ENCODE data around the gene GDA.

The GDA gene

DNA sequence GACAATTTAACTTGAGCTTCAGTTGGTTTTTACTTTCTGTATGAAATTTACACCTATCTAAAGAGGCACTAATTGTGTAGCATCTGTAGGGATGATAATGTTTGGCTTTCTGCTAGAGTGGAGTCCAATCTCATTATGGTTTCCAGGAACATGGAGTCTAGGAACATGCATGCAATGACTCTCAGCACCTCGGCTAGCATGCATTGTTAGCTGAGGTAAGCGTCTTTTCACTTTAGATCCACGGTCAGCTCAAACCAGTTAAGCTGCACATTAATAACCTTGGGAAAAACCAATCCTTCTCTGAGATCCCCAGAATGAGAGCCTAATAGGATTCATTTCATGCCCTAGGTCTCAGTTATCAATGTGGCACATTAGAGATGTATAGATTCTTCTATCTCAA lies 7.8 kb upstream of the GDA start:
- no peaks in the 10 kb centered on the region for H3K79me1 ChIP-seq (replicated peaks; ENCODE audit: low read length, poor library complexity, severe bottlenecking)
- no peak overlapping the region for H3K23ac ChIP-seq (ENCODE audit: low read length in 2 of 2)
- H2AFZ ChIP-seq (ENCODE audit: low read depth, low read length): no peak overlapping the region
- no peaks in the 10 kb centered on the region for H3K4me1 ChIP-seq (ENCODE audit: control insufficient read depth, insufficient read depth, low read depth, low read length)
- no peak overlapping the region for H3K4me2 ChIP-seq (ENCODE audit: low read length, poor library complexity, severe bottlenecking)
- peaks cover 0 to 6% of the 10 kb centered on the region in 2 experiments for H3K27me3 ChIP-seq (ENCODE audit: control insufficient read depth in 1 of 2, insufficient read depth in 1 of 2, low read length in 2 of 2)
- H2BK5ac ChIP-seq (ENCODE audit: low read depth, low read length, poor library complexity, severe bottlenecking): no peak overlapping the region
- no peak overlapping the region for H3K9ac ChIP-seq (ENCODE audit: low read length)
- H3K14ac ChIP-seq (ENCODE audit: low read length in 2 of 2): no peak overlapping the region
- H2AK5ac ChIP-seq (ENCODE audit: low read length, severe bottlenecking): no peak overlapping the region
- 59% methylated on average over 3 of the region's 3 CpGs for WGBS
- no peaks in the 10 kb centered on the region for H3K9me3 ChIP-seq (ENCODE audit: control insufficient read depth, low read length)
- no peak overlapping the region for H3K4ac ChIP-seq (ENCODE audit: low read depth in 1 of 2, low read length in 2 of 2)
- no peak overlapping the region for H3K18ac ChIP-seq (ENCODE audit: low read depth in 1 of 2, low read length in 2 of 2)
- H2BK12ac ChIP-seq (ENCODE audit: low read length in 2 of 2): no peak overlapping the region
- no peak for DNase-seq
- no peak overlapping the region for H3K4me3 ChIP-seq (ENCODE audit: insufficient read depth in 1 of 2, low read depth in 1 of 2, low read length in 2 of 2)
- no peak overlapping the region for H4K91ac ChIP-seq (ENCODE audit: low read length)
- H2BK15ac ChIP-seq (ENCODE audit: low read depth, poor library complexity, severe bottlenecking): no peak overlapping the region
- no peak overlapping the region for H2BK120ac ChIP-seq (ENCODE audit: low read depth, low read length)
- H4K8ac ChIP-seq (ENCODE audit: low read length): no peak overlapping the region
- H3K36me3 ChIP-seq (ENCODE audit: control insufficient read depth in 1 of 2, insufficient read depth in 2 of 2, low read depth in 1 of 2, low read length in 2 of 2): no peaks in the 10 kb centered on the region
- H3K27ac ChIP-seq (ENCODE audit: low read length, poor library complexity, severe bottlenecking): no peak overlapping the region

- H3K27me3 ChIP-seq (ENCODE audit: control insufficient read depth in 1 of 2, insufficient read depth in 1 of 2, low read length in 2 of 2): peaks cover 21 to 27% of the 10 kb centered on the region in 2 experiments
- 69% methylated on average over 3 of the region's 3 CpGs for WGBS
- H2BK15ac ChIP-seq (ENCODE audit: low read depth, poor library complexity, severe bottlenecking): no peak overlapping the region
- no peak overlapping the region for H3K23ac ChIP-seq (ENCODE audit: low read length in 2 of 2)
- DNase-seq: no peak
- H3K14ac ChIP-seq (ENCODE audit: low read length in 2 of 2): no peak overlapping the region
- H3K4ac ChIP-seq (ENCODE audit: low read depth in 1 of 2, low read length in 2 of 2): no peak overlapping the region
- H3K9me3 ChIP-seq (ENCODE audit: control insufficient read depth, low read length): no peaks in the 10 kb centered on the region
- no peak overlapping the region for H2BK5ac ChIP-seq (ENCODE audit: low read depth, low read length, poor library complexity, severe bottlenecking)
- H3K4me3 ChIP-seq (ENCODE audit: insufficient read depth in 1 of 2, low read depth in 1 of 2, low read length in 2 of 2): no peak overlapping the region
- no peak overlapping the region for H3K18ac ChIP-seq (ENCODE audit: low read depth in 1 of 2, low read length in 2 of 2)
- no peaks in the 10 kb centered on the region for H3K79me1 ChIP-seq (replicated peaks; ENCODE audit: low read length, poor library complexity, severe bottlenecking)
- no peak overlapping the region for H2BK12ac ChIP-seq (ENCODE audit: low read length in 2 of 2)
- H2BK120ac ChIP-seq (ENCODE audit: low read depth, low read length): no peak overlapping the region
- no peak overlapping the region for H2AFZ ChIP-seq (ENCODE audit: low read depth, low read length)
- H3K9ac ChIP-seq (ENCODE audit: low read length): no peak overlapping the region
- H3K4me2 ChIP-seq (ENCODE audit: low read length, poor library complexity, severe bottlenecking): no peak overlapping the region
- H3K4me1 ChIP-seq (ENCODE audit: control insufficient read depth, insufficient read depth, low read depth, low read length): peaks cover 5% of the 10 kb centered on the region
- H4K8ac ChIP-seq (ENCODE audit: low read length): no peak overlapping the region
- H4K91ac ChIP-seq (ENCODE audit: low read length): no peak overlapping the region
- no peak overlapping the region for H3K27ac ChIP-seq (ENCODE audit: low read length, poor library complexity, severe bottlenecking)
- no peaks in the 10 kb centered on the region for H3K36me3 ChIP-seq (ENCODE audit: control insufficient read depth in 1 of 2, insufficient read depth in 2 of 2, low read depth in 1 of 2, low read length in 2 of 2)
- no peak overlapping the region for H2AK5ac ChIP-seq (ENCODE audit: low read length, severe bottlenecking)
These were observed 4.3 kb upstream of the GDA start for GRCh38 chr9:72144756-72145492.

- WGBS: 83% methylated on average over 2 of the region's 2 CpGs
These were observed 3.3 kb upstream of the GDA start for GRCh38 chr9:72145733-72146505.

GRCh38 chr9:72147676-72148075 lies 1.6 kb upstream of the GDA start:
- no peak overlapping the region for H3K4me3 ChIP-seq (ENCODE audit: insufficient read depth in 1 of 2, low read depth in 1 of 2, low read length in 2 of 2)
- no peak overlapping the region for H2BK12ac ChIP-seq (ENCODE audit: low read length in 2 of 2)
- H2BK120ac ChIP-seq (ENCODE audit: low read depth, low read length): no peak overlapping the region
- H3K14ac ChIP-seq (ENCODE audit: low read length in 2 of 2): no peak overlapping the region
- DNase-seq: no peak
- no peak overlapping the region for H3K18ac ChIP-seq (ENCODE audit: low read depth in 1 of 2, low read length in 2 of 2)
- H2BK5ac ChIP-seq (ENCODE audit: low read depth, low read length, poor library complexity, severe bottlenecking): no peak overlapping the region
- H4K8ac ChIP-seq (ENCODE audit: low read length): no peak overlapping the region
- H3K27ac ChIP-seq (ENCODE audit: low read length, poor library complexity, severe bottlenecking): no peak overlapping the region
- no peaks in the 10 kb centered on the region for H3K36me3 ChIP-seq (ENCODE audit: control insufficient read depth in 1 of 2, insufficient read depth in 2 of 2, low read depth in 1 of 2, low read length in 2 of 2)
- no peak overlapping the region for H3K4me2 ChIP-seq (ENCODE audit: low read length, poor library complexity, severe bottlenecking)
- WGBS: 70% methylated on average over 3 of the region's 5 CpGs
- no peak overlapping the region for H2AFZ ChIP-seq (ENCODE audit: low read depth, low read length)
- H3K9me3 ChIP-seq (ENCODE audit: control insufficient read depth, low read length): no peaks in the 10 kb centered on the region
- H2BK15ac ChIP-seq (ENCODE audit: low read depth, poor library complexity, severe bottlenecking): no peak overlapping the region
- H4K91ac ChIP-seq (ENCODE audit: low read length): no peak overlapping the region
- peaks cover 29 to 38% of the 10 kb centered on the region in 2 experiments for H3K27me3 ChIP-seq (ENCODE audit: control insufficient read depth in 1 of 2, insufficient read depth in 1 of 2, low read length in 2 of 2)
- peaks cover 5% of the 10 kb centered on the region for H3K4me1 ChIP-seq (ENCODE audit: control insufficient read depth, insufficient read depth, low read depth, low read length)
- no peak overlapping the region for H3K4ac ChIP-seq (ENCODE audit: low read depth in 1 of 2, low read length in 2 of 2)
- no peak overlapping the region for H3K23ac ChIP-seq (ENCODE audit: low read length in 2 of 2)
- no peaks in the 10 kb centered on the region for H3K79me1 ChIP-seq (replicated peaks; ENCODE audit: low read length, poor library complexity, severe bottlenecking)
- no peak overlapping the region for H3K9ac ChIP-seq (ENCODE audit: low read length)
- H2AK5ac ChIP-seq (ENCODE audit: low read length, severe bottlenecking): no peak overlapping the region

More at GRCh38 chr9:72145733-72146505, 3.3 kb upstream of the GDA start:
- Histone ChIP-seq H3K27me3 (ENCODE audit: control insufficient read depth in 1 of 2, insufficient read depth in 1 of 2, low read length in 2 of 2) (peaks cover 29 to 34% of the 10 kb centered on the region in 2 experiments), H2BK5ac (ENCODE audit: low read depth, low read length, poor library complexity, severe bottlenecking) (no peak overlapping the region), H2BK120ac (ENCODE audit: low read depth, low read length) (no peak overlapping the region), H3K18ac (ENCODE audit: low read depth in 1 of 2, low read length in 2 of 2) (no peak overlapping the region), H3K4me1 (ENCODE audit: control insufficient read depth, insufficient read depth, low read depth, low read length) (peaks cover 5% of the 10 kb centered on the region), H2AK5ac (ENCODE audit: low read length, severe bottlenecking) (no peak overlapping the region), H3K9ac (ENCODE audit: low read length) (no peak overlapping the region), H3K4ac (ENCODE audit: low read depth in 1 of 2, low read length in 2 of 2) (no peak overlapping the region), H3K27ac (ENCODE audit: low read length, poor library complexity, severe bottlenecking) (no peak overlapping the region), H3K4me2 (ENCODE audit: low read length, poor library complexity, severe bottlenecking) (no peak overlapping the region), H3K79me1 (replicated peaks; ENCODE audit: low read length, poor library complexity, severe bottlenecking) (no peaks in the 10 kb centered on the region), H4K91ac (ENCODE audit: low read length) (no peak overlapping the region), H4K8ac (ENCODE audit: low read length) (no peak overlapping the region), H3K36me3 (ENCODE audit: control insufficient read depth in 1 of 2, insufficient read depth in 2 of 2, low read depth in 1 of 2, low read length in 2 of 2) (no peaks in the 10 kb centered on the region), H2BK12ac (ENCODE audit: low read length in 2 of 2) (no peak overlapping the region), H3K4me3 (ENCODE audit: insufficient read depth in 1 of 2, low read depth in 1 of 2, low read length in 2 of 2) (no peak overlapping the region), H2AFZ (ENCODE audit: low read depth, low read length) (no peak overlapping the region), H3K9me3 (ENCODE audit: control insufficient read depth, low read length) (no peaks in the 10 kb centered on the region), H3K23ac (ENCODE audit: low read length in 2 of 2) (no peak overlapping the region), H2BK15ac (ENCODE audit: low read depth, poor library complexity, severe bottlenecking) (no peak overlapping the region), H3K14ac (ENCODE audit: low read length in 2 of 2) (no peak overlapping the region)
- DNase-seq: no peak
